Adipocyte (in vitro differentiated cells): ENCODE measurements around the gene POLD4.

ENCODE experiments used
- DNase-seq: peaks from one replicate; pipeline ENCODE4 v3.0.0-alpha.2; 2015; ENCODE audit warnings: low read depth
- H3K27me3 ChIP-seq: replicated peaks from 2 replicates; pipeline ENCODE4 v1.7.0; 2013; ENCODE audit warnings: mild to moderate bottlenecking, low read length, moderate library complexity; ENCODE audit not compliant: control insufficient read depth, insufficient read depth
- H3K36me3 ChIP-seq: 2 replicates; pipeline ENCODE4 v1.7.0; 2013; ENCODE audit warnings: low read length, mild to moderate bottlenecking, moderate library complexity; ENCODE audit not compliant: control insufficient read depth, insufficient read depth, severe bottlenecking
- H3K4me1 ChIP-seq: 2 replicates; pipeline ENCODE4 v1.7.0; 2013; ENCODE audit warnings: mild to moderate bottlenecking, low read length, moderate library complexity; ENCODE audit not compliant: control insufficient read depth, insufficient read depth
- H3K4me3 ChIP-seq: 2 replicates; pipeline ENCODE4 v1.7.0; 2013; ENCODE audit warnings: mild to moderate bottlenecking, low read length, moderate library complexity
- H3K9ac ChIP-seq: 2 replicates; pipeline ENCODE4 v1.7.0; 2013; ENCODE audit warnings: mild to moderate bottlenecking, low read length, moderate library complexity
- H3K9me3 ChIP-seq: 2 replicates; pipeline ENCODE4 v1.7.0; 2013; ENCODE audit warnings: mild to moderate bottlenecking, low read length, moderate library complexity; ENCODE audit not compliant: control insufficient read depth

POLD4 gene

DNA sequence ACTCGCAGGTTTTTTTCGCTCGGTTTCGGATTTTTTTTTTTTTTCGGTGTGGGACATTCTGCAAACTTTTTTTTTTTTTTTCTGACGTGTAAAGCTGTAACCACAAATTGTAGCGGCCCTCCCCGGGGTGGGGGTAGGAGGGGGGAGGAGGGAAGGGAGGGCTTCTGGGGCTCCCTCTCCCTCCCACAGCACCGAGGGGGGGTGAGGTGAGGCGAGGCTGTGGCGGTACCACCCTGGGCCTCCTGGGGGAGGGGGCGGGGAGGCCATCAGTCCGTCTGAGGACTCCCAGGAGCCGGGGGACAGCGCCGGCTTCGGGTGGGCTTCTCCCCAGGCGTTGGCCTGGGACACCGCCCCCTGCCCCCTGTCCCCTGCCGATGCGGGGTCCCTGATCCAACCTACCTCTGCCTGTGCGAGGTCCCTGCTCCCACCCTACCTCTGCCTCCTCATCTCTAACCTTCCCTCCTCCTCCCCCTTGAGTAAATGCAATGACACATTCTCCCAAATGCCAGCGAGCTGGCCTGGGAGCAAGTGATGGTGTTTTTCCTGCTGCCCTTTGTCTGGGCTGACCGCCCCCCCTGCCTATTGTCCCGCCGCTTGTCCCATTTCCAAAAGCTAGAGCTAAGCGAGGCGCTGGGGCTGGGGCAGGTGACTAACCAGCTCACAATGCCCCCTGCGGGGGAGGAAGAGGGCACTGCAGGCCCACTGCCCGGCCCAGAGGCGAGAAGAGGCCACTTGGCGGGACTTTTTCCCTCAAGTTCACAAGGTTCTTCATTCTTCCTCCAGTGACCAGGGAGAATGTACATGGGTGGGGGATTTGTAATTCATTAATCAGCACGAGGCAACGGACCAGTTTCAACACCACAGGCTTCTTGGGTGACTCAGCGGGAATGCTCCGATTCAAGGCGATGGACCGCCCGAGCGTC lies 20.6 kb upstream of the POLD4 start:
- H3K4me1 ChIP-seq, result peaks cover 44% of the 10 kb centered on the region
- peak; percentile 95 for DNase-seq
- H3K27me3 ChIP-seq, result no peaks in the 10 kb centered on the region
- peak overlapping the region; percentile 80 for H3K4me3 ChIP-seq
- H3K9ac ChIP-seq, result peak overlapping the region; percentile 92
- H3K36me3 ChIP-seq, result no peaks in the 10 kb centered on the region
- no peaks in the 10 kb centered on the region for H3K9me3 ChIP-seq

DNA sequence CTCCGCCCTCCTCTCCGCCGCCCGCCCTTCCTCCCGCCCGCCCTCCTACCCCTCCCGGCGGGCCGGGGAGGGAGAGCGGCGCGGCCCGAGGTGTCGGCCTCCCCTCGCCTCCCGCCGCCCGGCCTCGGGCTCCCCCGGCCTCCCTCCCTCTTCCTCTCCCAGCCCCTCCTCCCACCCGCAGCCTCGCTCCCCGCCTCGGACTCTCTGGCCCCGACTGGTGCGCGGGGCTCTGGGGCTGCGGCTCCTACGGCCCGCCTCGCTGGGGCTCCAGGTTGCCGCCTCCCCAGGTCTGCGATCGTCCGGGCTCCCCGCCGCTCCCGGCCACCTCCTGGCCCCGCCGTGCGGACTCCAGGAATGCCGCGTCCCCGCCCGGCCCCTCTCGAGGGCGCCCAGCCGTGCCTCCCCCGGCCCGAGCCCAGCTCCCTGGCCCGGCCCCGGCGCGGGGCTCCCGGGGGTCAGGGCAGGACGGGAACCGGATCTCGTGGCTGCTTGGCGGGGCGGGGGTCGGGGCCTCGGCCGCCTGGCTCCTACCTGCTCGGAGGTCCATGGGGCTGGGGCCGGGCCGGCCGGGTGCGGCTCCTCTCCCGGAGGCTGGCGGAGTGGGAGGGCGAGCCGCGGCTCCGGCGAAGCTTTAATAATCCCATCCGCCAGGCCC lies 19.8 kb upstream of the POLD4 start, which contains the start of gene CLCF1:
Gene CLCF1, minus strand, starts transcription at position 606 of the 655 bp plus-strand sequence. Its CDS starts 59 bp downstream, at position 547.
- peak within 1 kb of the TSS; percentile 92 for H3K9ac ChIP-seq
- no peaks in the 10 kb centered on the region for H3K36me3 ChIP-seq
- H3K27me3 ChIP-seq, result no peaks in the 10 kb centered on the region
- peaks cover 47% of the 10 kb centered on the region for H3K4me1 ChIP-seq
- peak within 1 kb of the TSS; percentile 80 for H3K4me3 ChIP-seq
- DNase-seq, result peak; percentile 82
- no peaks in the 10 kb centered on the region for H3K9me3 ChIP-seq

DNA sequence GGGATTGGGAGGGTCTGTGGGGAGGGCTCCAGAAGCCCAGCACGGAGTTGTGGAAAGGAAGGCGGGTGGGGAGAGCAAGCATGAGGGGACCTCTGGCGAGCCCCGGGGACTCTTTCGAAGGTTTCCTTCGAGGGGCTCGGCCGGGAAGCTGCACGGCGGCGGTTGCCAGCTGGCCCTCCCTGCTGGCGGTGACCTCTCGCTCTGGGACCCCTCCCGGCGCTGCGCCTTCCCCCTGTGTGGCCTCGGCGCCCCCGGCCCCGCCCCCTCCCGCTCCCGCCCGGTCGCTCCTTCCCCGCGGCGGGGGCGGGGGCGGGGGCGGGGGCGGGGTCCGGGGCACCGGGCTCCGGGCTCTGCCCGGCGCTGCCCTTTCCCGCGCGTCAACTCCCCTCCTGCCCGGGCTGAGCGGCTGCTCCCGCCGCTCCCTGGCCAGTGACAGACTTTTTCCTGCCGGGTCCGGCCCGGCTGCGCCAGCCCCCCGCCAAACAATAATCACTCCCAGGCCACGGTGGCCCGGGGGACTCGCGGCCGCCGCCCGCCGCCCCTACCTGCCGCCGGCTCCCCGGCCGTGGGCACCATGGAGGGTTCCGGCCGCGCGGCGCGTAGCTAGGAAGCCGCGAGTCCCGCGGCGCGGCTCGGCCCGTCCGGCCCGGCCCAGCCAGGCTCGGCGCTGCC lies 19.1 kb upstream of the POLD4 start:
- H3K9ac ChIP-seq, result peak overlapping the region; percentile 92
- peak overlapping the region; percentile 80 for H3K4me3 ChIP-seq
- peak; percentile 55 for DNase-seq
- no peaks in the 10 kb centered on the region for H3K36me3 ChIP-seq
- no peaks in the 10 kb centered on the region for H3K27me3 ChIP-seq
- H3K9me3 ChIP-seq, result no peaks in the 10 kb centered on the region
- H3K4me1 ChIP-seq, result peaks cover 54% of the 10 kb centered on the region

DNA sequence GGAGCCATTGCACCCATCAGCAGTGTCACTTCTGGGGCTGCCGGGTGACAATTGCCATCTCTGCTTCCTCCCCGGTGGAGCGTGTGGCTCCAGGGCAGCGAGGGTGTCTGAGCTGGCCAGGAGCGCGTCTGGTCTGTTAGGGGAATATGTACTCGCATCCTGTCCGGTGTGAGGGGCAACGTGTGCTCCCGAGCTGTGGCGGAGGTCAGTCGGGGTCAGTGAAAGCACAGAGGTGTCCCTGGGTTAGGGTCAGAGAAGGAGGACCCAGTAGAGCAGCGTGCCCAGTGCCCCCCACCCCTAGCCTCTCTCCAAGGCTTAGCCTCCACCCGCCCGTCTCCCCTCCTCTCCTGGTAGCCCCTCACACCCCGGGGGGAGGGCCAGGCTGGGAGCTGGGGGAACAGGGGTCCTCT lies 18.6 kb upstream of the POLD4 start:
- Histone ChIP-seq H3K4me1 (peaks cover 59% of the 10 kb centered on the region), H3K27me3 (no peaks in the 10 kb centered on the region), H3K9ac (peak overlapping the region; percentile 73), H3K9me3 (no peaks in the 10 kb centered on the region), H3K36me3 (no peaks in the 10 kb centered on the region), H3K4me3 (peak overlapping the region; percentile 80)
- DNase-seq, result no peak

DNA sequence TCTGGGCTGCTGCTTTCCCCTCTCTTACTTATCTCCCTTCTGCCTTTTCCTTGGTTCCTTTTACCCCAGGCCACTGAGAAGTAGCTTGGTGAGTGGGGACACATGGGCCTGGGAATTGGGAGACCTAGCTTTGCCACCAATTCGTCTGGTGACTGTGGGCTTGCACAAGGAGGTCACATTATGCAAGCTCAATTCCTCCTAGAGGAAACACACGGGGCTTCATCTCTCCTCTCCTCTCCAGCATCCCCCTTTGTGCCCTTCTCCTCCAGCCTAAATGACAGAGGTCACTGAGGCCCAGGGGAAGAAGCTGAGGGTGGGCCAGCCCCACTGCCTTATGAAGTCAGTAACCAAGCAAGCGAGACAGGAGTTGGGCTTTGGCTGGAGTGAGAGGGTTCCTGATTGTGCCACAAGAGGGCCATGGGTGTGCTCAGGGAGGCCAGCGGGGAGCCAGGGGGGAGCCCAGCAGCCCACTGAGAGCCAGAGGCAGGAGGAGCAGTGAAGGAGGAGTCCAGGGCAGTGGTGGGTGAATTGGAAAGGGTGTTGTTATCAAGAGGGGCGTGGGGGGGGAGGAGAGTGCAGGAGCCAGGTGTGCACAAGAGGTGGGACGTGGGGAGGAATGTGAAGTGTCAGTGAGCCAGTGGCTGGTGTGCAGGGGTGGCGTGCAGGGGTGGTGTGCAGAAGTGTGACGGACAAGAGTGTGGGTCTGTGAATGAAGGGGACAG lies 18.0 kb upstream of the POLD4 start:
- DNase-seq, result peak; percentile 82
- peaks cover 65% of the 10 kb centered on the region for H3K4me1 ChIP-seq
- peak overlapping the region; percentile 80 for H3K4me3 ChIP-seq

DNA sequence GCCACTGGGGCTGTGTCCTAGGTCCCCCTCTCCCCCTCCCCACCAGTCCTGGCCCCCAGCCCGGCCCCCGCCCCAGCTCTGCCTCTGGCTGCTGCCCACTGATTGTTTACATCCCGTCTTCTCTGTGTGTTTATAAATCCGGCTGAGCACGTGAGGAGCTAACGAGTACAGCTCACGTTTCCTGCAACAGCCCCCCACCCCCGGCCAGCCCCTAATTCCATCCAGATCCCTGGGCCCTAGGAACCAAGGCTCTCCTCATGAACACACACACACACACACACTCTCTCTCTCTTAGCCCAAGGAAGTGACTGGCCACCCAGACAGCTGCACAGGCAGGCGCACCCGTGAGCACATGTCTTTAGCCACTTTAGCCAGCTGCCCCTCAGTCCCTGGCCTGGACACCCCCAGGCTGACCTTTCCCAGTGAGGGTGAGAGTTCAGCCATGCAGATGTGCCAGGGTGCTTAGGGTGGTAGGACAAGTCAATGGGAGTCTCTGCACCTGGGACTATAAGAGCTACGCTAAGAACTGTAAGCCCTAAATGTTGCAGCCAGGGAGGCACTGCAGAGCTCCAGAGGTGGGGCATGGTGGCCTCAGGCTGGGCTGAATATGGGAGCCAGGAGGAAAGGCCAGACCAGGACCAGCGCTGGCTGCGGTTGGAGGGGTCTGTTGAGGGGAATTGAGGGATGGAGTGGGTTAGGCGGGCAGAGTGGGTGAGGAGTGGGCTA lies 17.2 kb upstream of the POLD4 start:
- no peaks in the 10 kb centered on the region for H3K9me3 ChIP-seq
- H3K4me3 ChIP-seq, result peak overlapping the region; percentile 80
- H3K27me3 ChIP-seq, result no peaks in the 10 kb centered on the region
- peak overlapping the region; percentile 73 for H3K9ac ChIP-seq
- peaks cover 7% of the 10 kb centered on the region for H3K36me3 ChIP-seq
- H3K4me1 ChIP-seq, result peaks cover 72% of the 10 kb centered on the region
- peak; percentile 43 for DNase-seq

More for the DNA sequence above, 18.0 kb upstream of the POLD4 start:
- Histone ChIP-seq H3K27me3 (no peaks in the 10 kb centered on the region), H3K36me3 (no peaks in the 10 kb centered on the region), H3K9me3 (no peaks in the 10 kb centered on the region), H3K9ac (peak overlapping the region; percentile 73)

DNA sequence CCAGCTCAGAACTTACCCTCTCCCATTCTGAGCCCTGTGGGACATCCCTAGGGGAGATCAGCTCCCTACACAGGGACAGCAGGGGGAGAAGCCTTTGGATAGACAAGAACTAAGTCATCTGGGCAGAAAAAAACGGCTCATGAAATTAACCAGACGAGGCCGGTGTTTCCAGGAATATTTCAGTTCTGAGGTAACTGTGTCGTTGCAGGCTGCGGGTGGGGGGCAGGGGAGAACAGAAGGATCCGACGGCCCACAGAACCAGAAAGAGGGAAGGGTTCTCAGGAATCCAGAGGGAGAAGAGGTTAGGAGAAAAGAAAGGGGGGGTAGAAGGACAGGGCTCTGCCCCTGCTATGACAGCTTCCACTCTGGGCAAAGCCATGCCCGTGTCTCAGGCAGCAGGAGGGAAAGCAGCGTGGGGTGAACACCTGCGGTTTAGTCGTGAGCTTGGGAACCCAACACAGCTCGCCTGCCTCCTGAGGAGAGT lies 16.5 kb upstream of the POLD4 start:
- no peaks in the 10 kb centered on the region for H3K9me3 ChIP-seq
- H3K27me3 ChIP-seq, result no peaks in the 10 kb centered on the region
- H3K4me3 ChIP-seq, result no peak overlapping the region
- H3K9ac ChIP-seq, result peak overlapping the region; percentile 26
- DNase-seq, result peak; percentile 57
- H3K4me1 ChIP-seq, result peaks cover 69% of the 10 kb centered on the region
- peaks cover 14% of the 10 kb centered on the region for H3K36me3 ChIP-seq

DNA sequence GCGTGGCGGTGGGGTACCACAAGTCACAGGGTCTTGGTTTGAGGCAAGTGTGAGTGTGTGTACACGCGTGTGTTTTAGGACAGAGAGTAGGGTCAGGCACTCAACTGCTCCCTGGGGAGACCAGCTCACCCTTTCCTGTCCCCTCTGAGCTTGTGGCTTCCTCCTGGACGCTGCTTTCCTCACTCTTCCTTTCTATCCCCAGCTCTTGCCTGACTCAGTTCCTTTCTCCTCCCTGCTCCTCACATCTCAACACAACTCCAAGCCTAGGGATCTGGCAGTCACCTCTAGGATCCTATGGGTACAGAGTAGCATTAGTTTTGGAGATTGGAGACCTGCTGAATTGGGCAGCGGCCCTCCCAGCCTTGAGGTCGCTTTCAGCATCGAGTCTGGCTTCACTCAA lies 15.9 kb upstream of the POLD4 start:
- Histone ChIP-seq H3K4me1 (peaks cover 63% of the 10 kb centered on the region), H3K4me3 (no peak overlapping the region), H3K27me3 (no peaks in the 10 kb centered on the region), H3K9me3 (no peaks in the 10 kb centered on the region), H3K9ac (peak overlapping the region; percentile 26), H3K36me3 (peaks cover 20% of the 10 kb centered on the region)
- no peak for DNase-seq

DNA sequence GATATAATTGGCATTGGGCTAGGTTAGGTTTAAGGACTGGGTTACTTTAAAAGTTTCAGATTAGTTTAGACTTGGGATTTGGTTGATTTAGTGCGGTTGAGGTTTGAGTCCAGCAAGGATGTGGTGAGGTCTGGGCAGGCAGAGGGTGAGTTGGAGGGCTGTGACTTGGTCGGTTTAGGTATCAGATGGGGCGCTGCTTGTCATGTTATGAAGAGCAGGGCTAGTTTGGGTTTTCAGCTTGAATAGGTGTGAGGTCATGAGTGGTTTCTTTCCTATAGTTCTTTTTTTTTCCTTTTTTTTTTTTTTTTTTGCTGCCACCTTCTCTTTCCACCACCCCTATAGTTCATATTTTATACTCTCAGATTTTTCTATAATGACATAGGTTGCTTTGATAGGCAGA lies 15.3 kb upstream of the POLD4 start:
- Histone ChIP-seq H3K36me3 (peaks cover 23% of the 10 kb centered on the region), H3K9ac (no peak overlapping the region), H3K4me1 (peaks cover 61% of the 10 kb centered on the region), H3K27me3 (no peaks in the 10 kb centered on the region), H3K9me3 (no peaks in the 10 kb centered on the region), H3K4me3 (no peak overlapping the region)
- DNase-seq, result no peak

DNA sequence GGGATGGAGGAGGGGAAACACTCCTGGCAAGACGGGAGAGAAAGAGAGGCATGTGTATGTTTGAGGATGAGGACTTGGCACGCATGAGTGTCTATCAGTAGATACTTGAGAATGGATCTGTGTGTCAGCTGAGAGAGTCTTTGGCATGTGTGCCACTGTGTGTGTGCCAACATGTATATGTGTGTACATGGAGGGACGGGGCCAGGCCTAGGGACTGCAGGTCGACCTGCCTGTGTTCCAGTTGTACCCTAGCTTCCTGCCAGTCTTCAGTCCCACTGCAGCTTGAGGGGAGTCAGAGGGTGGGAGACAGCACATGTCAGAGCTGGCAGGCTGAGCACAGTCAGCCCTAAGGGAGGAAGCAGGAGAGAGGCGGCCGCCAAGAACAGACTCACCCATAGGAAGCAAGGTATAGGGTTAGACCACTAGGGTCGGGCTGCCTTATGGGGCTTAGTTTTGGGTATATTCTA lies 14.4 kb upstream of the POLD4 start:
- Histone ChIP-seq H3K9ac (no peak overlapping the region), H3K36me3 (peaks cover 25% of the 10 kb centered on the region), H3K27me3 (no peaks in the 10 kb centered on the region), H3K9me3 (no peaks in the 10 kb centered on the region), H3K4me3 (no peak overlapping the region), H3K4me1 (peaks cover 61% of the 10 kb centered on the region)
- DNase-seq, result no peak
